A549 (cell line): ENCODE data around the gene UBXN10.

Source experiments
- CHD2 ChIP-seq: fragments of 150-350 bp; IDR thresholded peaks from 2 replicates; pipeline ENCODE4 v1.6.1; 2014; ENCODE audit warnings: low read length; ENCODE audit not compliant: partially characterized antibody
- EHMT2 ChIP-seq: fragments of 200-600 bp; sonication (generic); IDR thresholded peaks from 2 replicates; pipeline ENCODE4 v1.6.1; 2016; ENCODE audit warnings: antibody characterized with exemption, low read depth, mild to moderate bottlenecking, moderate library complexity
- EP300 ChIP-seq, 2 experiments: fragments of >200 bp; sonication (Bioruptor Twin); formaldehyde crosslinking; IDR thresholded peaks; 2 replicates in 1 of 2; 3 replicates in 1 of 2; pipeline ENCODE4 v1.6.1; 2016 to 2017
- JUN ChIP-seq, 2 experiments: fragments of >200 bp; sonication (Bioruptor Twin); formaldehyde crosslinking; IDR thresholded peaks; 2 replicates in 1 of 2; 3 replicates in 1 of 2; pipeline ENCODE4 v1.6.1; 2016 to 2017
- KDM1A ChIP-seq: fragments of 200-600 bp; sonication (generic); IDR thresholded peaks from 2 replicates; pipeline ENCODE4 v1.6.1; 2016; ENCODE audit warnings: low read depth, mild to moderate bottlenecking
- MAFK ChIP-seq: fragments of 450-650 bp; IDR thresholded peaks from 2 replicates; pipeline ENCODE4 v1.6.1; 2014; ENCODE audit not compliant: partially characterized antibody
- MAZ ChIP-seq: fragments of 150-350 bp; IDR thresholded peaks from 2 replicates; pipeline ENCODE4 v1.6.1; 2014; ENCODE audit warnings: antibody characterized with exemption, low read depth, low read length, borderline replicate concordance
- NR3C1 ChIP-seq: fragments of >200 bp; sonication (Bioruptor Twin); formaldehyde crosslinking; IDR thresholded peaks from 3 replicates; pipeline ENCODE4 v1.6.1; 2017
- POLR2A ChIP-seq: IDR thresholded peaks from 2 replicates; pipeline ENCODE4 v1.6.1; 2012; ENCODE audit warnings: mild to moderate bottlenecking, low read length
- SMC3 ChIP-seq: fragments of >200 bp; sonication (Bioruptor Twin); formaldehyde crosslinking; IDR thresholded peaks from 3 replicates; pipeline ENCODE4 v1.6.1; 2018; ENCODE audit warnings: inconsistent platforms
- TP53 ChIP-seq: fragments of 250-450 bp; sonication (Bioruptor Pico); IDR thresholded peaks from 2 replicates; pipeline ENCODE4 v1.5.0; 2021; ENCODE audit warnings: mild to moderate bottlenecking, moderate library complexity
- ZFP36 ChIP-seq: fragments of 450-650 bp; IDR thresholded peaks from 2 replicates; pipeline ENCODE4 v1.6.1; 2014; ENCODE audit warnings: borderline replicate concordance; ENCODE audit not compliant: partially characterized antibody
- TF ChIP-seq, protein P1 (sequence below): fragments of >200 bp; sonication (Bioruptor Twin); formaldehyde crosslinking; IDR thresholded peaks from 3 replicates; pipeline ENCODE4 v1.5.1; 2016
- TF ChIP-seq, protein P2 (sequence below): fragments of 450-650 bp; IDR thresholded peaks from 2 replicates; pipeline ENCODE4 v1.6.1; 2014; ENCODE audit warnings: antibody characterized with exemption

DNA sequence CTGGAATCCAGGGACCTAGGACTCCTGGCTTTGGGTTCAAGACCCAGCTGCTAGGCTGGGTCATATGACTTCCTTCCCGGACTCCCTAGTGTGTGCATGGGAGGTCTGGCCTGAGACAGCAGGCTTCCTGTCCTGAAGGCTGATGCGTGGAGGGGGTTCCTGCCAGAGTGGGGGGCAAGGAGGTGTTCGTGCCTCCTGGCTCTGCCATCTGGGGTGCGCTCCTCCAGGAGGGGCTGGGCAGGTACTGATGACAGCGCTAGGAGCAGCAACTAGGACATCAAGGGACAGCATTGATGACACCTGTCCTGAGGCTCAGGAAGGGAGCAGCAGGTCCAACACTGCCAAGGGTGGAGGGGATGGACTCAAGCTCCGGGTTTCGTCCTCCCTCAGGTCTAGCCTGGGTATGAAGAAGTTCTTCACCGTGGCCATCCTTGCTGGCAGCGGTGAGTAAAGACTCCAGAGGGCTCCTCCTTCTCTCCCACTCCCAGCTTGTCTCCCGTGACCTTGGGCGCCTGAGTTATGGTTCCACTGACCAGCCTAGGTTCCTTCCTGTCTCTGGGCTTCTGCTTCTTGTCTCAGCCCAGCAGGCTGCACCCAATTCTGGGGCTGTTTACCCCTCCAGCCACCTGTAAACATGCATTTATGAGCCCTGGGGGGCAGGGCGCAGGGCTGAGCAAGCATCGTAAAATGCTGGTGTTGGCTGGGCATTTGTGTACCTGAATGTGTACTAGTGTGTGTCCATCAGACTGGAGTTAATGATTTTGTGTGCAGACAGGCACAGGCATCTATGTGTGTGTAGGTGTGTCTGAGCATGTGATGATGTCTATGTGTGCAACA, 45.9 kb upstream of the UBXN10 start:
- TF ChIP-seq POLR2A = no peak
- TF ChIP-seq, protein P1, sequence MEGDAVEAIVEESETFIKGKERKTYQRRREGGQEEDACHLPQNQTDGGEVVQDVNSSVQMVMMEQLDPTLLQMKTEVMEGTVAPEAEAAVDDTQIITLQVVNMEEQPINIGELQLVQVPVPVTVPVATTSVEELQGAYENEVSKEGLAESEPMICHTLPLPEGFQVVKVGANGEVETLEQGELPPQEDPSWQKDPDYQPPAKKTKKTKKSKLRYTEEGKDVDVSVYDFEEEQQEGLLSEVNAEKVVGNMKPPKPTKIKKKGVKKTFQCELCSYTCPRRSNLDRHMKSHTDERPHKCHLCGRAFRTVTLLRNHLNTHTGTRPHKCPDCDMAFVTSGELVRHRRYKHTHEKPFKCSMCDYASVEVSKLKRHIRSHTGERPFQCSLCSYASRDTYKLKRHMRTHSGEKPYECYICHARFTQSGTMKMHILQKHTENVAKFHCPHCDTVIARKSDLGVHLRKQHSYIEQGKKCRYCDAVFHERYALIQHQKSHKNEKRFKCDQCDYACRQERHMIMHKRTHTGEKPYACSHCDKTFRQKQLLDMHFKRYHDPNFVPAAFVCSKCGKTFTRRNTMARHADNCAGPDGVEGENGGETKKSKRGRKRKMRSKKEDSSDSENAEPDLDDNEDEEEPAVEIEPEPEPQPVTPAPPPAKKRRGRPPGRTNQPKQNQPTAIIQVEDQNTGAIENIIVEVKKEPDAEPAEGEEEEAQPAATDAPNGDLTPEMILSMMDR = no peak
- TF ChIP-seq MAFK = no peak
- no peak for TF ChIP-seq JUN (IDR thresholded peaks at IDR 0.05)
- no peak for TF ChIP-seq NR3C1
- TF ChIP-seq KDM1A = no peak
- no peak for TF ChIP-seq EHMT2
- no peak for TF ChIP-seq SMC3
- no peak for TF ChIP-seq EP300 (IDR thresholded peaks at IDR 0.05)
- TF ChIP-seq CHD2 = no peak
- TF ChIP-seq TP53 (CRISPR knock-in tag) = no peak
- TF ChIP-seq MAZ = no peak
- no peak for TF ChIP-seq ZFP36
- TF ChIP-seq, protein P2, sequence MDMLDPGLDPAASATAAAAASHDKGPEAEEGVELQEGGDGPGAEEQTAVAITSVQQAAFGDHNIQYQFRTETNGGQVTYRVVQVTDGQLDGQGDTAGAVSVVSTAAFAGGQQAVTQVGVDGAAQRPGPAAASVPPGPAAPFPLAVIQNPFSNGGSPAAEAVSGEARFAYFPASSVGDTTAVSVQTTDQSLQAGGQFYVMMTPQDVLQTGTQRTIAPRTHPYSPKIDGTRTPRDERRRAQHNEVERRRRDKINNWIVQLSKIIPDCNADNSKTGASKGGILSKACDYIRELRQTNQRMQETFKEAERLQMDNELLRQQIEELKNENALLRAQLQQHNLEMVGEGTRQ = no peak
